ENCODE results near the gene ADORA2B. TPM values are rescaled to one million over a fixed set of nuclear protein-coding genes. Genes with fewer than 3 reads are reported as not detected.

The ADORA2B gene
- total RNA-seq, 2 donors from 2014 or later = 1.3 to 14.6 TPM

Other genes with a start within 250 kb of the ADORA2B start
- gene ZNF286A, start 245.4 kb upstream of the ADORA2B start, total RNA-seq = 10 to 100 TPM; 19.4 to 46.9 TPM
- gene TBC1D26, start 212.8 kb upstream of the ADORA2B start, total RNA-seq = 1 to 10 TPM in 1 of 2 donors, not detected in 1; 6.0 TPM
- gene ZSWIM7, start 54.6 kb downstream of the ADORA2B start, total RNA-seq = 10 to 100 TPM; 15.1 to 16.5 TPM
- 100 to 1,000 TPM in 1 of 2 donors, 10 to 100 TPM in 1; 87.9 to 100 TPM for gene TTC19, start 54.7 kb downstream of the ADORA2B start, total RNA-seq

Data from prostate gland (tissue), 2 donors.